B cell (primary cell): ENCODE results near the gene MRPL14. TPM values are rescaled to one million over a fixed set of nuclear protein-coding genes. Genes with fewer than 3 reads are reported as not detected.
A peak's percentile ranks its signal among the peaks of the same experiment; 100 is the strongest.

ENCODE experiments used
- ATAC-seq: fragments of 200-7000 bp; cut with Tn5 transposase; one replicate; pipeline ENCODE4 v1.10.0; 2021; ENCODE audit warnings: low read depth, mild to moderate bottlenecking, moderate number of reproducible peaks, moderate library complexity
- CTCF ChIA-PET: fragments of 350-600 bp; sonication (Branson Sonifier 250); formaldehyde crosslinking; loops from one replicate; lab custom pipeline; 2021; ENCODE audit warnings: antibody characterized with exemption, inconsistent platforms; lab: Charles Lee
- POLR2A ChIA-PET: fragments of 350-600 bp; sonication (Branson Sonifier 250); formaldehyde crosslinking; loops from one replicate; lab custom pipeline; 2021; ENCODE audit warnings: antibody characterized with exemption; lab: Charles Lee
- DNase-seq: peaks from one replicate; pipeline ENCODE4 v3.0.0; 2013
- H2AFZ ChIP-seq: 2 replicates; pipeline ENCODE4 v1.6.1; 2012; ENCODE audit warnings: mild to moderate bottlenecking, low read depth, low read length; ENCODE audit not compliant: insufficient read depth, poor library complexity, severe bottlenecking
- H3K27ac ChIP-seq, 2 donors: 1 replicate in 1 of 2; 2 replicates in 1 of 2; pipeline ENCODE4 v1.5.1; 2012 to 2013; ENCODE audit warnings: low read length in 2 of 2, mild to moderate bottlenecking in 2 of 2, moderate library complexity in 1 of 2
- H3K27me3 ChIP-seq, 4 experiments: fragments of 200-600 bp in 1 of 4; sonication (generic) in 1 of 4; replicated peaks in 1 of 4; 1 replicate in 2 of 4; 2 replicates in 2 of 4; pipeline versions ENCODE4 v1.6.1 to v1.7.0; 2013 to 2016; ENCODE audit warnings: low read length in 3 of 4, mild to moderate bottlenecking in 2 of 4, mixed read lengths in 1 of 4, moderate library complexity in 1 of 4; ENCODE audit not compliant: insufficient read depth in 4 of 4, control insufficient read depth in 3 of 4; ENCODE audit errors: control extremely low read depth in 1 of 4
- H3K36me3 ChIP-seq, 2 experiments: replicated peaks in 1 of 2; 1 replicate in 1 of 2; 2 replicates in 1 of 2; pipeline versions ENCODE4 v1.6.1 to v1.7.1; 2013; ENCODE audit warnings: low read length in 1 of 2; ENCODE audit not compliant: insufficient read depth in 2 of 2, control insufficient read depth in 1 of 2; ENCODE audit errors: control extremely low read depth in 1 of 2, extremely low read depth in 1 of 2
- H3K4me1 ChIP-seq, 2 donors: fragments of 200-600 bp in 1 of 2; sonication (generic) in 1 of 2; 1 replicate in 1 of 2; 2 replicates in 1 of 2; pipeline versions ENCODE4 v1.5.1 to v1.6.1; 2013 to 2017; ENCODE audit warnings: low read length in 2 of 2; ENCODE audit not compliant: control insufficient read depth in 2 of 2, insufficient read depth in 2 of 2
- H3K4me2 ChIP-seq: replicated peaks from 2 replicates; pipeline ENCODE3; 2012; ENCODE audit warnings: mild to moderate bottlenecking, low read depth, low read length; ENCODE audit not compliant: poor library complexity, severe bottlenecking
- H3K4me3 ChIP-seq, 5 experiments: fragments of 200-600 bp in 1 of 5; sonication (generic) in 1 of 5; 1 replicate in 3 of 5; 2 replicates in 2 of 5; pipeline versions ENCODE4 v1.5.1 to v1.7.0; 2011 to 2016; ENCODE audit warnings: low read length in 4 of 5, mild to moderate bottlenecking in 4 of 5, low read depth in 2 of 5, control low read depth in 1 of 5, moderate library complexity in 1 of 5; ENCODE audit not compliant: insufficient read depth in 1 of 5; ENCODE audit errors: control extremely low read depth in 1 of 5, extremely low read depth in 1 of 5
- H3K79me2 ChIP-seq: fragments of 200-600 bp; sonication (generic); one replicate; pipeline ENCODE4 v1.6.0; 2016; ENCODE audit warnings: low read length; ENCODE audit not compliant: control insufficient read depth, insufficient read depth
- H3K9ac ChIP-seq: fragments of 200-600 bp; sonication (generic); 2 replicates; pipeline ENCODE4 v1.6.1; 2017; ENCODE audit warnings: mild to moderate bottlenecking, low read length, moderate library complexity
- H3K9me3 ChIP-seq, 3 donors: one replicate each; pipeline versions ENCODE4 v1.6.1 to v1.7.1; 2013; ENCODE audit warnings: low read length in 2 of 3; ENCODE audit not compliant: control insufficient read depth in 2 of 3, insufficient read depth in 1 of 3; ENCODE audit errors: control extremely low read depth in 1 of 3
- H4K20me1 ChIP-seq: 2 replicates; pipeline ENCODE4 v1.6.0; 2012; ENCODE audit warnings: mild to moderate bottlenecking, low read length; ENCODE audit not compliant: insufficient read depth, control insufficient read depth, poor library complexity, severe bottlenecking
- H3K27ac Mint-ChIP-seq: one replicate; pipeline ENCODE4 v1.8.0; 2021; ENCODE audit warnings: mixed read lengths
- H3K27me3 Mint-ChIP-seq: one replicate; pipeline ENCODE4 v1.8.0; 2021; ENCODE audit warnings: mixed read lengths
- H3K4me1 Mint-ChIP-seq: one replicate; pipeline ENCODE4 v1.8.0; 2021; ENCODE audit warnings: mixed read lengths
- H3K4me3 Mint-ChIP-seq: one replicate; pipeline ENCODE4 v1.8.0; 2021; ENCODE audit warnings: mixed read lengths
- H3K9me3 Mint-ChIP-seq: one replicate; pipeline ENCODE4 v1.8.0; 2022; ENCODE audit warnings: mixed read lengths; ENCODE audit not compliant: insufficient read depth
- CTCF ChIP-seq: fragments of 200-600 bp; IDR thresholded peaks from one replicate; pipeline ENCODE4 v1.8.0; 2022; ENCODE audit warnings: antibody characterized with exemption, mild to moderate bottlenecking
- EZH2 ChIP-seq: IDR thresholded peaks from 2 replicates; pipeline ENCODE4 v1.6.1; 2012; ENCODE audit warnings: borderline replicate concordance, low read depth, mild to moderate bottlenecking, moderate library complexity, low read length; ENCODE audit not compliant: insufficient read depth, poor library complexity, severe bottlenecking
- WGBS: methylation state at CpG from one replicate; pipeline ENCODE4 v1.1.5; 2013; ENCODE audit warnings: missing lambda C conversion rate; ENCODE audit not compliant: insufficient coverage; 5-methylcytosine and 5-hydroxymethylcytosine counted together
- intact Hi-C: fragments of 100-400 bp; cut with micrococcal nuclease; formaldehyde crosslinking; loops from one replicate; pipeline ENCODE4 v1.10.0; 2022
- polyA plus RNA-seq: library from polyadenylated mRNA; depleted of rRNA; stranded (reverse); fragments of >200 nt; gene quantifications from 2 replicates; pipeline ENCODE4 v1.2.3, GENCODE V29; 2012
- total RNA-seq, 2 donors: library from RNA; stranded (reverse); fragments of 120-200 nt in 1 of 2; gene quantifications; 1 replicate in 1 of 2; 2 replicates in 1 of 2; pipeline versions ENCODE4 v1.2.3 to v1.2.4, GENCODE V29; 2013 to 2022

Gene MRPL14
- total and polyA plus RNA-seq, 2 donors (not counting 1 experiment from before 2014, with no cell fraction given), result 16.7 to 23.5 TPM

GRCh38 chr6:44119704-44120262 is 7.5 kb downstream of the MRPL14 start:
- Histone ChIP-seq H3K27me3 (no peaks in the 10 kb centered on the region), H4K20me1 (peaks cover 82% of the 10 kb centered on the region), H3K4me1 (peaks cover 15 to 28% of the 10 kb centered on the region in 2 donors), H3K9me3 (no peaks in the 10 kb centered on the region), H3K4me2 (no peak overlapping the region), H3K79me2 (peaks cover 89% of the 10 kb centered on the region), H3K4me3 (no peak overlapping the region), H2AFZ (no peak overlapping the region), H3K36me3 (peaks cover 0 to 27% of the 10 kb centered on the region in 2 experiments), H3K27ac (no peak overlapping the region), H3K9ac (no peak overlapping the region)
- H3K27ac Mint-ChIP-seq, result no peak overlapping the region
- H3K4me3 Mint-ChIP-seq, result no peak overlapping the region
- H3K4me1 Mint-ChIP-seq, result peaks cover 61% of the 10 kb centered on the region
- intact Hi-C loops, result no loop called here
- POLR2A ChIA-PET, result no interaction called here
- CTCF ChIA-PET, result interaction anchor here (0.6 to 1.4 kb wide), 2 partner anchors 14 to 40 kb away, joined by 3 read pairs; no protein-coding TSS in a partner anchor
- H3K27me3 Mint-ChIP-seq, result no peaks in the 10 kb centered on the region
- DNase-seq (no peak), ATAC-seq (no peak)
- no peak for TF ChIP-seq EZH2
- no peak for TF ChIP-seq CTCF
- 97% methylated on average over 4 of the region's 5 CpGs for WGBS
- H3K9me3 Mint-ChIP-seq, result no peaks in the 10 kb centered on the region

DNA sequence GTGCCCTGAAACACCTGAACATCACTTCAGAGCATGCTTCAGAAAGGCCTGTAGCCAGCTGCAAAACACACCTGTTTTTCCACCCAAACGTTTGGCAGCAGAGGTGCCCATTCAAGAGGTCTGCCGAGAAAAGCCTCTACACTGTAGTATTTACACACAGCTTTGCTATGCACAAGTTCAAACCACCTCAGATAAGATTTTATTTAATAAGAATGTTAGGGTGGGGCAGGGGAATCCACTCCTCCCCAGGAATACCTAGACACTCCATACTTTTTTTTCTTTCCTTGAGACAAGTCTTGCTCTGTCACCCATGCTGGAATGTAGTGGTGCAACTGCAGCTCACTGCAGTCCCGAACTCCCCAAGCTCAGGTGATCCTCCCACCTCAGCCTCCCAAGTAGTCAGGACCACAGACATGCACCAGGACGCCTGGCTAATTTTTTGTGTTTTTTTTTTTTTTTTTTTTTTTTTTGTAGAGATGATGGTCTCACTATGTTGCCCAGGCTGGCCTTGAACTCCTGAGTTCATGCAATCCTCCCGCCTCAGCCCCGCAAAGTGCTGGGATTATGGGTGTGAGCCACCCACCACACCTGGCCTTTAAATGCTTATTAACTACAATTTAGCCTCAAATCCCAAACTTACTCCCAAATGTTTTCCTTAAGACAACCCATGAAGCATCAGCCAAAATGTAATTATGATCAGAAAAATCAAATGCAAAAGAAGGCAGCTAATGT is 9.7 kb downstream of the MRPL14 start:
- no peak overlapping the region for H3K4me3 ChIP-seq
- H3K9me3 ChIP-seq, result no peaks in the 10 kb centered on the region
- no peak overlapping the region for H3K4me2 ChIP-seq
- TF ChIP-seq CTCF (no peak), EZH2 (no peak)
- Mint-ChIP-seq H3K9me3 (no peaks in the 10 kb centered on the region), H3K27me3 (no peaks in the 10 kb centered on the region), H3K4me3 (no peak overlapping the region), H3K4me1 (peaks cover 39% of the 10 kb centered on the region), H3K27ac (peak overlapping the region; percentile 53)
- no peak overlapping the region for H3K9ac ChIP-seq
- ChIA-PET POLR2A (no interaction called here), CTCF (interaction anchor here (0.7 kb wide), 1 partner anchor 21 kb away, joined by 4 read pairs; no protein-coding TSS in a partner anchor)
- ATAC-seq (no peak), DNase-seq (no peak)
- peaks cover 3 to 10% of the 10 kb centered on the region in 2 donors for H3K4me1 ChIP-seq
- WGBS, result 100% methylated on average over 1 of the region's 6 CpGs
- no peak overlapping the region for H2AFZ ChIP-seq
- H3K27ac ChIP-seq, result no peak overlapping the region
- H4K20me1 ChIP-seq, result peaks cover 76% of the 10 kb centered on the region
- peaks cover 67% of the 10 kb centered on the region for H3K79me2 ChIP-seq
- H3K27me3 ChIP-seq, result no peaks in the 10 kb centered on the region
- intact Hi-C loops, result no loop called here
- peaks cover 0 to 42% of the 10 kb centered on the region in 2 experiments for H3K36me3 ChIP-seq
